Measurements from ENCODE around the gene HOXD9. TPM values are rescaled to one million over a fixed set of nuclear protein-coding genes. Genes with fewer than 3 reads are reported as not detected.

Gene HOXD9
- total RNA-seq = under 1 TPM in 4 of 6 donors, not detected in 2; 0.12 to 0.47 (median 0.20) TPM
- polyA plus RNA-seq = 1 to 10 TPM in 1 of 2 donors, under 1 TPM in 1; 0.49 to 1.1 TPM

DNA sequence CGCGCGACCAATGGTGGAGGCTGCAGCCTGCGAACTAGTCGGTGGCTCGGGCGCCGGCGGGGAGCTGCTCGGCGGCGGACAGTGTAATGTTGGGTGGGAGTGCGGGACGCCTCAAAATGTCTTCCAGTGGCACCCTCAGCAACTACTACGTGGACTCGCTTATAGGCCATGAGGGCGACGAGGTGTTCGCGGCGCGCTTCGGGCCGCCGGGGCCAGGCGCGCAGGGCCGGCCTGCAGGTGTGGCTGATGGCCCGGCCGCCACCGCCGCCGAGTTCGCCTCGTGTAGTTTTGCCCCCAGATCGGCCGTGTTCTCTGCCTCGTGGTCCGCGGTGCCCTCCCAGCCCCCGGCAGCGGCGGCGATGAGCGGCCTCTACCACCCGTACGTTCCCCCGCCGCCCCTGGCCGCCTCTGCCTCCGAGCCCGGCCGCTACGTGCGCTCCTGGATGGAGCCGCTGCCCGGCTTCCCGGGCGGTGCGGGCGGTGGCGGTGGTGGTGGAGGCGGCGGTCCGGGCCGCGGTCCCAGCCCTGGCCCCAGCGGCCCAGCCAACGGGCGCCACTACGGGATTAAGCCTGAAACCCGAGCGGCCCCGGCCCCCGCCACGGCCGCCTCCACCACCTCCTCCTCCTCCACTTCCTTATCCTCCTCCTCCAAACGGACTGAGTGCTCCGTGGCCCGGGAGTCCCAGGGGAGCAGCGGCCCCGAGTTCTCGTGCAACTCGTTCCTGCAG lies at the start of gene HOXD9:
Gene HOXD9 (plus strand): TSS at position 37 of the 728 bp plus-strand sequence. CDS start 50 bp downstream, at position 87.
- intact Hi-C loops (cut with DNase I) = loop anchor here in 2 of 3 donors (10.0 kb wide), 3 partner anchors 522 to 1022 kb away; no protein-coding TSS in a partner anchor
- Histone ChIP-seq H3K4me3 (peak within 1 kb of the TSS in 3 of 4 donors; percentile 0 to 43 (median 10)), H3K36me3 (no peaks in the 10 kb centered on the region), H3K4me1 (peaks cover 0 to 5% (median 0%) of the 10 kb centered on the region in 3 donors), H3K27ac (no peak within 1 kb of the TSS), H3K9me3 (no peaks in the 10 kb centered on the region), H3K27me3 (peaks cover 0 to 91% (median 37%) of the 10 kb centered on the region in 4 donors)
- no peak for FAIRE-seq
- ATAC-seq = peak in 3 of 4 donors; percentile 25 to 59 (median 57)
- WGBS, 2 donors = 4 to 5% methylated on average over 39 to 84 of the region's 84 CpGs
- DNase-seq = peak in 2 of 6 donors; percentile 67 to 83
- no peak for TF ChIP-seq CTCF (IDR thresholded peaks at IDR 0.05)

GRCh38 chr2:176072951-176073904 lies 49.3 kb upstream of the HOXD9 start:
- no peaks in the 10 kb centered on the region for H3K36me3 ChIP-seq
- H3K9me3 ChIP-seq = no peaks in the 10 kb centered on the region
- FAIRE-seq (no peak), DNase-seq (peak in 1 of 6 donors; percentile 66), ATAC-seq (no peak)
- H3K27ac ChIP-seq = no peak overlapping the region
- TF ChIP-seq CTCF (IDR thresholded peaks at IDR 0.05) = no peak
- intact Hi-C loops (cut with DNase I) = no loop called here
- no peak overlapping the region for H3K4me3 ChIP-seq
- 5 to 6% methylated on average over 29 of the region's 29 CpGs for WGBS, 2 donors
- H3K4me1 ChIP-seq = peaks cover under 1 to 4% (median 3%) of the 10 kb centered on the region in 3 donors
- H3K27me3 ChIP-seq = peaks cover 32 to 89% (median 43%) of the 10 kb centered on the region in 4 donors

GRCh38 chr2:176074919-176075425 lies 47.5 kb upstream of the HOXD9 start:
- no peak overlapping the region for H3K4me3 ChIP-seq
- H3K9me3 ChIP-seq = no peaks in the 10 kb centered on the region
- no peaks in the 10 kb centered on the region for H3K36me3 ChIP-seq
- DNase-seq (no peak), FAIRE-seq (no peak), ATAC-seq (no peak)
- H3K27ac ChIP-seq = no peak overlapping the region
- TF ChIP-seq CTCF (IDR thresholded peaks at IDR 0.05) = no peak
- H3K27me3 ChIP-seq = peaks cover 29 to 88% (median 45%) of the 10 kb centered on the region in 4 donors
- no peaks in the 10 kb centered on the region for H3K4me1 ChIP-seq
- WGBS, 2 donors = 14 to 18% methylated on average over 7 of the region's 7 CpGs
- intact Hi-C loops (cut with DNase I) = no loop called here

- Histone ChIP-seq H3K36me3 (no peaks in the 10 kb centered on the region), H3K27me3 (peaks cover 29 to 87% (median 44%) of the 10 kb centered on the region in 4 donors), H3K9me3 (no peaks in the 10 kb centered on the region), H3K4me1 (no peaks in the 10 kb centered on the region), H3K27ac (no peak overlapping the region), H3K4me3 (no peak overlapping the region)
- intact Hi-C loops (cut with DNase I) = no loop called here
- ATAC-seq (no peak), FAIRE-seq (no peak), DNase-seq (no peak)
- TF ChIP-seq CTCF (IDR thresholded peaks at IDR 0.05) = no peak
- 8% methylated on average over 15 of the region's 15 CpGs for WGBS, 2 donors
These were observed 47.0 kb upstream of the HOXD9 start for GRCh38 chr2:176075481-176075880.
